ENCODE results near the gene SERP2. TPM values are rescaled to one million over a fixed set of nuclear protein-coding genes. Genes with fewer than 3 reads are reported as not detected.

Gene SERP2
- total RNA-seq, 1 experiment from 2014 or later, result not detected

DNA sequence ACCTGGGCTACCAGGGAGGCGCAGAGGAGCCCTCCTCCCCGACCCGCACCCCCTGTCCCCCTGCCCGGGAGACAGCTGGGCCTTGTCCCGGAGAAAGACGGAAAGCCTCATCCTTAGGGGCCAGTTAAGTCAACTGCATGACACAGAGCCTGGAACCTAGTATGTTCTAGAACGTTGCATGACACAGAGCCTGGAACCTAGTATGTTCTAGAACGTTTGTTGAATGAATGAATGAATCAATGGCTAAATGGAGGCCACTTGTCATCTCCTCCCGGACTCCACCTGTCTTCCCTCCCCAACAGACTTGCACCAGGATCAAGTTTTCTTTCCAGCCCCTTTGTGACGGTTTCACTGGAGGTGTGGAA, 706 bp downstream of the SERP2 start:
- peaks cover 12% of the 10 kb centered on the region for H3K27me3 Mint-ChIP-seq (ENCODE audit: unreplicated experiment)
- no TSS peak for BruUV-seq (replicated peaks)
- intact Hi-C loops (cut with micrococcal nuclease; ENCODE audit: unreplicated experiment), result loop anchor here (10.0 kb wide), 1 partner anchor 140 kb away; no protein-coding TSS in a partner anchor
- peak overlapping the region; percentile 43 for H3K27ac Mint-ChIP-seq (ENCODE audit: unreplicated experiment)
- no peaks in the 10 kb centered on the region for H3K9me3 Mint-ChIP-seq (ENCODE audit: low read depth, unreplicated experiment)
- TF ChIP-seq, protein P1, sequence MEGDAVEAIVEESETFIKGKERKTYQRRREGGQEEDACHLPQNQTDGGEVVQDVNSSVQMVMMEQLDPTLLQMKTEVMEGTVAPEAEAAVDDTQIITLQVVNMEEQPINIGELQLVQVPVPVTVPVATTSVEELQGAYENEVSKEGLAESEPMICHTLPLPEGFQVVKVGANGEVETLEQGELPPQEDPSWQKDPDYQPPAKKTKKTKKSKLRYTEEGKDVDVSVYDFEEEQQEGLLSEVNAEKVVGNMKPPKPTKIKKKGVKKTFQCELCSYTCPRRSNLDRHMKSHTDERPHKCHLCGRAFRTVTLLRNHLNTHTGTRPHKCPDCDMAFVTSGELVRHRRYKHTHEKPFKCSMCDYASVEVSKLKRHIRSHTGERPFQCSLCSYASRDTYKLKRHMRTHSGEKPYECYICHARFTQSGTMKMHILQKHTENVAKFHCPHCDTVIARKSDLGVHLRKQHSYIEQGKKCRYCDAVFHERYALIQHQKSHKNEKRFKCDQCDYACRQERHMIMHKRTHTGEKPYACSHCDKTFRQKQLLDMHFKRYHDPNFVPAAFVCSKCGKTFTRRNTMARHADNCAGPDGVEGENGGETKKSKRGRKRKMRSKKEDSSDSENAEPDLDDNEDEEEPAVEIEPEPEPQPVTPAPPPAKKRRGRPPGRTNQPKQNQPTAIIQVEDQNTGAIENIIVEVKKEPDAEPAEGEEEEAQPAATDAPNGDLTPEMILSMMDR (IDR thresholded peaks at IDR 0.05; ENCODE audit: unreplicated experiment), result no peak
- H3K4me1 Mint-ChIP-seq (ENCODE audit: low read depth, unreplicated experiment), result peaks cover 20% of the 10 kb centered on the region
- no peak for DNase-seq
- H3K4me3 Mint-ChIP-seq (ENCODE audit: low read depth, unreplicated experiment), result peak overlapping the region; percentile 20
- CTCF ChIA-PET, result no interaction called here
- H3K36me3 Mint-ChIP-seq (ENCODE audit: insufficient read depth, unreplicated experiment), result no peaks in the 10 kb centered on the region

- intact Hi-C loops (cut with micrococcal nuclease; ENCODE audit: unreplicated experiment), result loop anchor here (10.0 kb wide), 1 partner anchor 143 kb away; no protein-coding TSS in a partner anchor
- CTCF ChIA-PET, result no interaction called here
- no TSS peak for BruUV-seq (replicated peaks)
- Mint-ChIP-seq H3K4me3 (ENCODE audit: low read depth, unreplicated experiment) (no peak overlapping the region), H3K9me3 (ENCODE audit: low read depth, unreplicated experiment) (no peaks in the 10 kb centered on the region), H3K27ac (ENCODE audit: unreplicated experiment) (no peak overlapping the region), H3K36me3 (ENCODE audit: insufficient read depth, unreplicated experiment) (no peaks in the 10 kb centered on the region), H3K27me3 (ENCODE audit: unreplicated experiment) (peaks cover 12% of the 10 kb centered on the region), H3K4me1 (ENCODE audit: low read depth, unreplicated experiment) (peaks cover 8% of the 10 kb centered on the region)
- TF ChIP-seq, protein P1 (IDR thresholded peaks at IDR 0.05; ENCODE audit: unreplicated experiment), result no peak
- DNase-seq, result no peak
Observed at GRCh38 chr13:44378277-44378676, 4.7 kb downstream of the SERP2 start.

- H3K4me1 Mint-ChIP-seq (ENCODE audit: low read depth, unreplicated experiment), result peaks cover 8% of the 10 kb centered on the region
- no TSS peak for BruUV-seq (replicated peaks)
- H3K27me3 Mint-ChIP-seq (ENCODE audit: unreplicated experiment), result peaks cover 4% of the 10 kb centered on the region
- DNase-seq, result no peak
- intact Hi-C loops (cut with micrococcal nuclease; ENCODE audit: unreplicated experiment), result loop anchor here (10.0 kb wide), 1 partner anchor 145 kb away; no protein-coding TSS in a partner anchor
- H3K9me3 Mint-ChIP-seq (ENCODE audit: low read depth, unreplicated experiment), result no peaks in the 10 kb centered on the region
- CTCF ChIA-PET, result no interaction called here
- no peaks in the 10 kb centered on the region for H3K36me3 Mint-ChIP-seq (ENCODE audit: insufficient read depth, unreplicated experiment)
- TF ChIP-seq, protein P1 (IDR thresholded peaks at IDR 0.05; ENCODE audit: unreplicated experiment), result no peak
- no peak overlapping the region for H3K4me3 Mint-ChIP-seq (ENCODE audit: low read depth, unreplicated experiment)
- no peak overlapping the region for H3K27ac Mint-ChIP-seq (ENCODE audit: unreplicated experiment)
Observed at GRCh38 chr13:44379885-44380284, 6.3 kb downstream of the SERP2 start.

DNA sequence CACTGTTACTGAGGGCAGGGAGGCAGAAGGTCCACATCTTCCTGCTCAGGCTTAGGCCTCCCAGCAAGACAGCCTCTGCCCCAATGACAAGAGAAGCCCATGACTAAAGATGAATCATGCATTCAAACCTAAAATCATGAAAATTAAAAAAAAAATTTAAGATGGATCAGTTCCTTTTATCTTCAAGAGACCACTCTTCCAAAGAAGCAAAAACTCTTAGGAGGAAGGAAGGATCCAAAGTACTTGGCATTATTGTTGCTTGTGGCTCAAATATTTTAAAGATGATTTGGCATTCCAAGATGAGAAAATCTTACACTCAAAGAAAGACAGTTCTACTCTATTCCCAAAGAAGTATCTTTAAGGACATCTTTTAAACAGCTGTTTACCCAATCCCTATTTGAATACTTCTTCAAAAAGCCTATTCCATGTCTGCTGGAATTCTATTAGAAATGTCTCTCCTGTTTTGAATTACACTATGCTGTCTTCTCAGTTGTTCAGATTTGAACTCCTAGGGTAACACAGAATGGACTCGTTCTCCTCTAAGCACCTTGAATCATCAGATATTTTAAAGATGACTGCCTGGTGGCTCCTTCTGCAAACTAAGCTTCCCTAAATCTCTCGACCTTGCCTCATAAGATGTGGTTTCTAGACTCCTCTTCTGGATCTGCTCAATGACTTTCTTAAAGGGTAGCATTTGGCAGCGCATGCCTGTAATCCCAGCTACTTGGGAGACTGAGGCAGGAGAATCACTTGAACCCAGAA, 7.0 kb downstream of the SERP2 start:
- TF ChIP-seq, protein P1 (IDR thresholded peaks at IDR 0.05; ENCODE audit: unreplicated experiment), result no peak
- Mint-ChIP-seq H3K9me3 (ENCODE audit: low read depth, unreplicated experiment) (no peaks in the 10 kb centered on the region), H3K27ac (ENCODE audit: unreplicated experiment) (no peak overlapping the region), H3K27me3 (ENCODE audit: unreplicated experiment) (no peaks in the 10 kb centered on the region), H3K4me1 (ENCODE audit: low read depth, unreplicated experiment) (peaks cover 8% of the 10 kb centered on the region), H3K4me3 (ENCODE audit: low read depth, unreplicated experiment) (no peak overlapping the region), H3K36me3 (ENCODE audit: insufficient read depth, unreplicated experiment) (no peaks in the 10 kb centered on the region)
- CTCF ChIA-PET, result no interaction called here
- no peak for DNase-seq
- BruUV-seq (replicated peaks), result no TSS peak
- intact Hi-C loops (cut with micrococcal nuclease; ENCODE audit: unreplicated experiment), result no loop called here
